Activated T-helper 1 cell treated with anti-CD3 and anti-CD28 coated beads, Interleukin-12 subunit alpha, Interleukin-12 subunit beta, Interleukin-2, Interleukin-4 antibody, amounts not matched to agents 30 ng/mL and 10 ng/mL and 1 ng/mL, durations not matched to agents 14 hours and 24 hours and 36 hours (primary cell): ENCODE data around the gene PAAF1. TPM values are rescaled to one million over a fixed set of nuclear protein-coding genes. Genes with fewer than 3 reads are reported as not detected.
"Not testable (repeated sequence)": the region's sequence is repeated elsewhere in the genome, so short reads cannot be mapped to it uniquely, and the experiment has no call there.

ENCODE experiments used
- DNase-seq: peaks from one replicate; pipeline ENCODE4 v3.0.0; 2021; ENCODE audit warnings: low spot score
- H3K27ac Mint-ChIP-seq: one replicate; pipeline ENCODE4 v1.8.0; 2021; ENCODE audit warnings: mild to moderate bottlenecking, mixed read lengths
- H3K27me3 Mint-ChIP-seq: one replicate; pipeline ENCODE4 v1.8.0; 2022; ENCODE audit warnings: mild to moderate bottlenecking, moderate library complexity, mixed read lengths; ENCODE audit not compliant: insufficient read depth
- H3K36me3 Mint-ChIP-seq: one replicate; pipeline ENCODE4 v1.8.0; 2021; ENCODE audit warnings: low read depth, mixed read lengths
- H3K4me1 Mint-ChIP-seq: one replicate; pipeline ENCODE4 v1.8.0; 2021; ENCODE audit warnings: low read depth, mixed read lengths
- H3K4me3 Mint-ChIP-seq: one replicate; pipeline ENCODE4 v1.8.0; 2021; ENCODE audit warnings: mild to moderate bottlenecking, moderate library complexity, mixed read lengths
- H3K9me3 Mint-ChIP-seq: one replicate; pipeline ENCODE4 v1.8.0; 2021; ENCODE audit warnings: mixed read lengths
- intact Hi-C: fragments of 100-400 bp; cut with micrococcal nuclease; formaldehyde crosslinking; loops from one replicate; pipeline ENCODE4 v1.15.1; 2024
- total RNA-seq: library from RNA; stranded (reverse); gene quantifications from 2 replicates; pipeline ENCODE4 v1.2.3, GENCODE V29; 2022

PAAF1 gene
- total RNA-seq, 1 donor from 2014 or later = 25.0 TPM

GRCh38 chr11:73866095-73866579 lies 10.7 kb upstream of the PAAF1 start:
- no peak overlapping the region for H3K27ac Mint-ChIP-seq
- no peaks in the 10 kb centered on the region for H3K27me3 Mint-ChIP-seq
- intact Hi-C loops = no loop called here
- H3K36me3 Mint-ChIP-seq = peaks cover 11% of the 10 kb centered on the region
- DNase-seq = no peak
- H3K9me3 Mint-ChIP-seq = no peaks in the 10 kb centered on the region
- H3K4me3 Mint-ChIP-seq = no peak overlapping the region
- H3K4me1 Mint-ChIP-seq = no peaks in the 10 kb centered on the region

GRCh38 chr11:73866586-73866996 lies 10.2 kb upstream of the PAAF1 start:
- H3K36me3 Mint-ChIP-seq = peaks cover 13% of the 10 kb centered on the region
- H3K27me3 Mint-ChIP-seq = no peaks in the 10 kb centered on the region
- H3K9me3 Mint-ChIP-seq = no peaks in the 10 kb centered on the region
- intact Hi-C loops = no loop called here
- H3K4me3 Mint-ChIP-seq = no peak overlapping the region
- DNase-seq = no peak
- H3K27ac Mint-ChIP-seq = no peak overlapping the region
- no peaks in the 10 kb centered on the region for H3K4me1 Mint-ChIP-seq

GRCh38 chr11:73869332-73869949 lies 7.4 kb upstream of the PAAF1 start:
- H3K27ac Mint-ChIP-seq = no peak overlapping the region
- no peak overlapping the region for H3K4me3 Mint-ChIP-seq
- H3K4me1 Mint-ChIP-seq = no peaks in the 10 kb centered on the region
- intact Hi-C loops = no loop called here
- H3K27me3 Mint-ChIP-seq = no peaks in the 10 kb centered on the region
- no peak for DNase-seq
- no peaks in the 10 kb centered on the region for H3K9me3 Mint-ChIP-seq
- H3K36me3 Mint-ChIP-seq = peaks cover 20% of the 10 kb centered on the region

GRCh38 chr11:73870261-73870660 lies 6.5 kb upstream of the PAAF1 start:
- intact Hi-C loops = loop anchor here (10.0 kb wide), 1 partner anchor 495 kb away; the partner anchor contains the start of gene RELT
- Mint-ChIP-seq H3K36me3 (peaks cover 22% of the 10 kb centered on the region), H3K27me3 (no peaks in the 10 kb centered on the region), H3K4me1 (peaks cover 7% of the 10 kb centered on the region), H3K27ac (no peak overlapping the region), H3K4me3 (no peak overlapping the region), H3K9me3 (no peaks in the 10 kb centered on the region)
- DNase-seq = no peak

- Mint-ChIP-seq H3K4me3 (no peak overlapping the region), H3K27ac (no peak overlapping the region), H3K4me1 (peaks cover 21% of the 10 kb centered on the region), H3K36me3 (peaks cover 29% of the 10 kb centered on the region), H3K9me3 (no peaks in the 10 kb centered on the region), H3K27me3 (no peaks in the 10 kb centered on the region)
- intact Hi-C loops = loop anchor here (10.0 kb wide), 1 partner anchor 498 kb away; the partner anchor contains the start of gene RELT
- no peak for DNase-seq
Observed at GRCh38 chr11:73872749-73873357, 3.9 kb upstream of the PAAF1 start.

GRCh38 chr11:73875380-73875779 lies 1.4 kb upstream of the PAAF1 start:
- Mint-ChIP-seq H3K4me3 (peak overlapping the region; percentile 93), H3K27me3 (no peaks in the 10 kb centered on the region), H3K4me1 (peaks cover 30% of the 10 kb centered on the region), H3K9me3 (no peaks in the 10 kb centered on the region), H3K36me3 (peaks cover 29% of the 10 kb centered on the region), H3K27ac (peak overlapping the region; percentile 100)
- intact Hi-C loops = loop anchor here (5.0 to 10.0 kb wide), 3 partner anchors 107 to 717 kb away; partner anchors contain the start of genes POLD3, RELT and UCP2
- DNase-seq = no peak

- DNase-seq = no peak
- Mint-ChIP-seq H3K27ac (peak overlapping the region; percentile 100), H3K27me3 (no peaks in the 10 kb centered on the region), H3K4me3 (peak overlapping the region; percentile 93), H3K4me1 (peaks cover 30% of the 10 kb centered on the region), H3K9me3 (no peaks in the 10 kb centered on the region), H3K36me3 (peaks cover 29% of the 10 kb centered on the region)
- intact Hi-C loops = loop anchor here (1.0 to 10.0 kb wide), 9 partner anchors 88 to 733 kb away; partner anchors contain the start of genes C2CD3, FCHSD2, PGM2L1 and POLD3
Observed at GRCh38 chr11:73875840-73876239, 959 bp upstream of the PAAF1 start.

- Mint-ChIP-seq H3K4me1 (peaks cover 30% of the 10 kb centered on the region), H3K27ac (no peak overlapping the region), H3K9me3 (no peaks in the 10 kb centered on the region), H3K36me3 (peaks cover 17% of the 10 kb centered on the region), H3K27me3 (no peaks in the 10 kb centered on the region), H3K4me3 (no peak overlapping the region)
- no peak for DNase-seq
- intact Hi-C loops = loop anchor here (5.0 to 10.0 kb wide), 3 partner anchors 104 to 714 kb away; partner anchors contain the start of genes POLD3, RELT and UCP2
Observed at GRCh38 chr11:73878771-73879170, 2.0 kb downstream of the PAAF1 start.

- H3K27me3 Mint-ChIP-seq, H3K9me3 Mint-ChIP-seq, H3K27ac Mint-ChIP-seq, intact Hi-C loops, DNase-seq, H3K4me3 Mint-ChIP-seq: not testable (repeated sequence)
- Mint-ChIP-seq H3K36me3 (peaks cover 13% of the 10 kb centered on the region), H3K4me1 (peaks cover 21% of the 10 kb centered on the region)
Observed at GRCh38 chr11:73880449-73880848, 3.6 kb downstream of the PAAF1 start.

- no peak overlapping the region for H3K4me3 Mint-ChIP-seq
- peaks cover 6% of the 10 kb centered on the region for H3K4me1 Mint-ChIP-seq
- H3K9me3 Mint-ChIP-seq = no peaks in the 10 kb centered on the region
- DNase-seq = no peak
- H3K27ac Mint-ChIP-seq = no peak overlapping the region
- intact Hi-C loops = no loop called here
- peaks cover 14% of the 10 kb centered on the region for H3K36me3 Mint-ChIP-seq
- H3K27me3 Mint-ChIP-seq = no peaks in the 10 kb centered on the region
Observed at GRCh38 chr11:73883856-73884255, 7.1 kb downstream of the PAAF1 start.

- no peaks in the 10 kb centered on the region for H3K27me3 Mint-ChIP-seq
- no peaks in the 10 kb centered on the region for H3K9me3 Mint-ChIP-seq
- no peaks in the 10 kb centered on the region for H3K4me1 Mint-ChIP-seq
- intact Hi-C loops = no loop called here
- peaks cover 32% of the 10 kb centered on the region for H3K36me3 Mint-ChIP-seq
- no peak overlapping the region for H3K4me3 Mint-ChIP-seq
- DNase-seq = no peak
- H3K27ac Mint-ChIP-seq = no peak overlapping the region
Observed at GRCh38 chr11:73888244-73888643, 11.4 kb downstream of the PAAF1 start.

- Mint-ChIP-seq H3K27me3 (no peaks in the 10 kb centered on the region), H3K36me3 (peaks cover 27% of the 10 kb centered on the region), H3K4me3 (no peak overlapping the region), H3K9me3 (no peaks in the 10 kb centered on the region), H3K27ac (no peak overlapping the region), H3K4me1 (no peaks in the 10 kb centered on the region)
- intact Hi-C loops = no loop called here
- no peak for DNase-seq
Observed at GRCh38 chr11:73889019-73889418, 12.2 kb downstream of the PAAF1 start.

GRCh38 chr11:73889536-73889935 lies 12.7 kb downstream of the PAAF1 start:
- Mint-ChIP-seq H3K27ac (no peak overlapping the region), H3K4me1 (no peaks in the 10 kb centered on the region), H3K36me3 (peaks cover 27% of the 10 kb centered on the region), H3K27me3 (no peaks in the 10 kb centered on the region), H3K4me3 (no peak overlapping the region), H3K9me3 (no peaks in the 10 kb centered on the region)
- intact Hi-C loops = no loop called here
- DNase-seq = no peak
